HCT116 (cell line): ENCODE measurements around the gene PTBP3.

Experiments
- ATF3 ChIP-seq: IDR thresholded peaks from 2 replicates; pipeline ENCODE4 v1.6.1; 2012
- CEBPB ChIP-seq: IDR thresholded peaks from 2 replicates; pipeline ENCODE4 v1.6.1; 2012; ENCODE audit warnings: low read depth
- EGR1 ChIP-seq: IDR thresholded peaks from 2 replicates; pipeline ENCODE4 v1.6.1; 2012; ENCODE audit warnings: low read depth
- ELF1 ChIP-seq: IDR thresholded peaks from 2 replicates; pipeline ENCODE4 v1.6.1; 2012; ENCODE audit warnings: low read depth, borderline replicate concordance
- EZH2 ChIP-seq: fragments of 200-600 bp; sonication (generic); IDR thresholded peaks from 2 replicates; pipeline ENCODE4 v1.6.1; 2017; ENCODE audit warnings: antibody characterized with exemption, mixed run types
- EZH2phosphoT487 ChIP-seq: fragments of 200-600 bp; IDR thresholded peaks from 2 replicates; pipeline ENCODE4 v1.6.1; 2018; ENCODE audit warnings: antibody characterized with exemption, borderline replicate concordance
- JUND ChIP-seq: IDR thresholded peaks from 2 replicates; pipeline ENCODE4 v1.6.1; 2012
- POLR2A ChIP-seq: IDR thresholded peaks from 2 replicates; pipeline ENCODE4 v1.7.0; 2011; ENCODE audit warnings: borderline replicate concordance; ENCODE audit not compliant: insufficient read depth, insufficient read length; ENCODE audit errors: extremely low read depth
- POLR2AphosphoS5 ChIP-seq: IDR thresholded peaks from 2 replicates; pipeline ENCODE4 v1.6.1; 2011; ENCODE audit warnings: mild to moderate bottlenecking, low read depth, low read length, moderate library complexity
- YY1 ChIP-seq: IDR thresholded peaks from 2 replicates; pipeline ENCODE4 v1.6.1; 2011; ENCODE audit warnings: low read length, low read depth, moderate library complexity, mild to moderate bottlenecking; ENCODE audit not compliant: insufficient replicate concordance; ENCODE audit errors: extremely low read depth
- ZFX ChIP-seq: fragments of 450-650 bp; IDR thresholded peaks from 2 replicates; pipeline ENCODE4 v1.6.1; 2017
- ZNF274 ChIP-seq: fragments of 200-500 bp; sonication (Bioruptor generic); IDR thresholded peaks from 2 replicates; pipeline ENCODE4 v1.6.1; 2014; ENCODE audit warnings: mild to moderate bottlenecking, low read depth, low read length, inconsistent platforms
- TF ChIP-seq, protein P1 (sequence below), 3 experiments: fragments of 200-600 bp in 1 of 3; sonication (generic) in 1 of 3; IDR thresholded peaks in 2 of 3; conservative IDR thresholded peaks in 1 of 3; 2 replicates each; pipeline ENCODE4 v1.5.1; 2012 to 2017; ENCODE audit warnings: low read depth in 2 of 3, low read length in 2 of 3, antibody characterized with exemption in 1 of 3, borderline replicate concordance in 1 of 3, control low read depth in 1 of 3, mild to moderate bottlenecking in 1 of 3, mixed read lengths in 1 of 3, mixed run types in 1 of 3, moderate library complexity in 1 of 3; ENCODE audit not compliant: insufficient read depth in 1 of 3
- TF ChIP-seq, protein P2 (sequence below): IDR thresholded peaks from 2 replicates; pipeline ENCODE4 v1.6.1; 2012; ENCODE audit warnings: low read depth

DNA sequence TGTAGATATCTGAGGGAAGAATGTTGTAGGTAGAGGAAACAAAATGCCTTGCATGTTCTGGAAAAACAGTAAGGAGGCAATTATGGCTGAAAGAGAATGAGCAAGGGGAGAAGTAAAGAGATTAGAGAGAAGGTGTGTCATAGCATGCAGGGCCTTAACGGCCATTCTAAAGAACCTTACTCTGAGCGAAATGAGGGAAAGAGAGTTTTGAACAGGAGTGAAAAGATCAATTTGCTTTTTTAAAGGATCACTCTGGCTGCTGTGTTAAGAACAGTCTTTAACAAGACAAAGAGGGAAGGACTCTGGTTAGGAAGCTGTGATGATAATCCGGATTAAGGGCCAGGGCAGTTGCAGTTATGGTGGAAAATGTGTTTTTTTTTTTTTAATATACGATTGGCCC is 22.6 kb downstream of the PTBP3 start:
- TF ChIP-seq ELF1 = no peak
- no peak for TF ChIP-seq YY1
- TF ChIP-seq, protein P1, sequence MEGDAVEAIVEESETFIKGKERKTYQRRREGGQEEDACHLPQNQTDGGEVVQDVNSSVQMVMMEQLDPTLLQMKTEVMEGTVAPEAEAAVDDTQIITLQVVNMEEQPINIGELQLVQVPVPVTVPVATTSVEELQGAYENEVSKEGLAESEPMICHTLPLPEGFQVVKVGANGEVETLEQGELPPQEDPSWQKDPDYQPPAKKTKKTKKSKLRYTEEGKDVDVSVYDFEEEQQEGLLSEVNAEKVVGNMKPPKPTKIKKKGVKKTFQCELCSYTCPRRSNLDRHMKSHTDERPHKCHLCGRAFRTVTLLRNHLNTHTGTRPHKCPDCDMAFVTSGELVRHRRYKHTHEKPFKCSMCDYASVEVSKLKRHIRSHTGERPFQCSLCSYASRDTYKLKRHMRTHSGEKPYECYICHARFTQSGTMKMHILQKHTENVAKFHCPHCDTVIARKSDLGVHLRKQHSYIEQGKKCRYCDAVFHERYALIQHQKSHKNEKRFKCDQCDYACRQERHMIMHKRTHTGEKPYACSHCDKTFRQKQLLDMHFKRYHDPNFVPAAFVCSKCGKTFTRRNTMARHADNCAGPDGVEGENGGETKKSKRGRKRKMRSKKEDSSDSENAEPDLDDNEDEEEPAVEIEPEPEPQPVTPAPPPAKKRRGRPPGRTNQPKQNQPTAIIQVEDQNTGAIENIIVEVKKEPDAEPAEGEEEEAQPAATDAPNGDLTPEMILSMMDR (IDR thresholded peaks at IDR 0.05 in 2 of 3, conservative IDR thresholded peaks at IDR 0.05 in 1 of 3; ENCODE audit: borderline replicate concordance in 1 of 3, insufficient read depth in 1 of 3, low read depth in 2 of 3, low read length in 2 of 3) = no peak
- no peak for TF ChIP-seq ZFX
- no peak for TF ChIP-seq POLR2A
- no peak for TF ChIP-seq EZH2
- TF ChIP-seq EGR1 = no peak
- no peak for TF ChIP-seq ATF3
- no peak for TF ChIP-seq EZH2phosphoT487
- TF ChIP-seq POLR2AphosphoS5 = no peak
- TF ChIP-seq JUND = no peak
- no peak for TF ChIP-seq CEBPB
- TF ChIP-seq ZNF274 = no peak
- TF ChIP-seq, protein P2, sequence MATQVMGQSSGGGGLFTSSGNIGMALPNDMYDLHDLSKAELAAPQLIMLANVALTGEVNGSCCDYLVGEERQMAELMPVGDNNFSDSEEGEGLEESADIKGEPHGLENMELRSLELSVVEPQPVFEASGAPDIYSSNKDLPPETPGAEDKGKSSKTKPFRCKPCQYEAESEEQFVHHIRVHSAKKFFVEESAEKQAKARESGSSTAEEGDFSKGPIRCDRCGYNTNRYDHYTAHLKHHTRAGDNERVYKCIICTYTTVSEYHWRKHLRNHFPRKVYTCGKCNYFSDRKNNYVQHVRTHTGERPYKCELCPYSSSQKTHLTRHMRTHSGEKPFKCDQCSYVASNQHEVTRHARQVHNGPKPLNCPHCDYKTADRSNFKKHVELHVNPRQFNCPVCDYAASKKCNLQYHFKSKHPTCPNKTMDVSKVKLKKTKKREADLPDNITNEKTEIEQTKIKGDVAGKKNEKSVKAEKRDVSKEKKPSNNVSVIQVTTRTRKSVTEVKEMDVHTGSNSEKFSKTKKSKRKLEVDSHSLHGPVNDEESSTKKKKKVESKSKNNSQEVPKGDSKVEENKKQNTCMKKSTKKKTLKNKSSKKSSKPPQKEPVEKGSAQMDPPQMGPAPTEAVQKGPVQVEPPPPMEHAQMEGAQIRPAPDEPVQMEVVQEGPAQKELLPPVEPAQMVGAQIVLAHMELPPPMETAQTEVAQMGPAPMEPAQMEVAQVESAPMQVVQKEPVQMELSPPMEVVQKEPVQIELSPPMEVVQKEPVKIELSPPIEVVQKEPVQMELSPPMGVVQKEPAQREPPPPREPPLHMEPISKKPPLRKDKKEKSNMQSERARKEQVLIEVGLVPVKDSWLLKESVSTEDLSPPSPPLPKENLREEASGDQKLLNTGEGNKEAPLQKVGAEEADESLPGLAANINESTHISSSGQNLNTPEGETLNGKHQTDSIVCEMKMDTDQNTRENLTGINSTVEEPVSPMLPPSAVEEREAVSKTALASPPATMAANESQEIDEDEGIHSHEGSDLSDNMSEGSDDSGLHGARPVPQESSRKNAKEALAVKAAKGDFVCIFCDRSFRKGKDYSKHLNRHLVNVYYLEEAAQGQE = no peak
